Measurements from ENCODE around the gene SLC22A31. TPM values are rescaled to one million over a fixed set of nuclear protein-coding genes. Genes with fewer than 3 reads are reported as not detected.

The SLC22A31 gene
- total RNA-seq, 2 donors from 2014 or later = 0.75 TPM; not detected in 1

DNA sequence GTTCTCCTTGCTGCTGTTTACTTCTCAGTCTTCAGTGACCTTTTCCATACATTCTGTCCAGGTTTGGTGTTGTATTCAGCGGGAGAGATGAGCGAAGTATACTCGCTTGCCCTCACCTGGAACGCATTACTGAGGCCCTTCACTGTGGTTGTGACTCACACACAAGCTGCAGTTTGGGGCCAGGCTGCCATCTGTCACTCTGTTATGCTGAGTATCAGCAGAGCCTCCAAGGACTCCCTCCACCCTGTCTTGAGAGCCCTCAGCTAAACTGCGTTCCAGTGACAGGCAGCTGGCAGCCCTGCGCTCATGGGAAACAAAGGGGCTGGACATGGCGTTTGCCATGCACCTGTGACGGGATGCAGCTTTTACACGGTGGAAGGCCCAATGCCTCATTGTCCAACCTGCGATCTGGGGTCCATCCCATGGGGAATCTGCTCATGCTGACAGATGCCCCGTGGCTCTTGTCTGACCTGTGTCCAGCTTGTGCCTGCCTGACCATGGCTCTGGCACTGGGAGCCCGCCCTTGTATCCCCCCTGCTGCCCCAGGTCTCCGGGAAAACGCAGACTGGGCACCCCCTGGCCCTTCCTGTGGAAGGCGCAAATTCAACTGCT lies 10.7 kb upstream of the SLC22A31 start:
- no peak overlapping the region for H3K27ac ChIP-seq
- H3K9me3 ChIP-seq = no peaks in the 10 kb centered on the region
- no peak for DNase-seq (ENCODE audit: low spot score)
- H3K27me3 ChIP-seq = no peaks in the 10 kb centered on the region
- no peak overlapping the region for H3K4me3 ChIP-seq
- H3K36me3 ChIP-seq = no peaks in the 10 kb centered on the region
- TF ChIP-seq CTCF (IDR thresholded peaks at IDR 0.05) = no peak
- H3K4me1 ChIP-seq = peaks cover 0 to 3% of the 10 kb centered on the region in 2 donors

DNA sequence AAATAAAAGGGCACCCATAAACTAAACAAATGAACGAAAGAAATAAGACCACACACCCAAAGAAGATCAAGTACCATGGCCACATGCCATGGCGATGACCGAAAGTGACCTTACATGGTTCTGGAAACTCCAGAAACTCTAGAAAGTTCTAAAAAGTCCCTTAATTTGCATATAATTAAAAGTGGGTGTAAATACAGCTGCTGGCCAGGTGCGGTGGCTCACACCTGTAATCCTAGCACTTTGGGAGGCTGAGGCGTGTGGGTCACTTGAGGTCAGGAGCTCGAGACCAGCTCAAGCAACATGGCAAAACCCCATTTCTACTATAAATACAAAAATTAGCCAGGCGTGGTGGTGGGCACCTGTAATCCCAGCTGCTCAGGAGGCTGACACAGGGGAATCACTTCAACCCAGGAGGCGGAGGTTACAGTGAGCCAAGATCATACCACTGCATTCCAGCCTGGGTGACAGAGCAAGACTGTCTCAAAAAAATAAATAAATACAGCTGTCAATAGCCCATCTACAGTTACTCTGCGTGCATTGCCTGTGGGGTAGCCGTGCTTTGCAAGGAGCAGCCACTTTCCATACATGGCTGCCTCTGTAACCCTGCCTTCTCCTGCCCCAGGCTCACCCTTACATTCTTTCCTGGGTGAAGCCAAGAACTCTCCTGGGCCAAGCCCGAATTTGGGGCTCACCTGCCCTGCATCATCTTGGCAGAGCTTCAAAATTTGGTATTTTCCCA lies 10.0 kb upstream of the SLC22A31 start:
- H3K27me3 ChIP-seq = no peaks in the 10 kb centered on the region
- no peak for TF ChIP-seq CTCF (IDR thresholded peaks at IDR 0.05)
- no peak for DNase-seq (ENCODE audit: low spot score)
- H3K36me3 ChIP-seq = no peaks in the 10 kb centered on the region
- no peak overlapping the region for H3K27ac ChIP-seq
- H3K4me1 ChIP-seq = no peaks in the 10 kb centered on the region
- no peaks in the 10 kb centered on the region for H3K9me3 ChIP-seq
- no peak overlapping the region for H3K4me3 ChIP-seq

DNA sequence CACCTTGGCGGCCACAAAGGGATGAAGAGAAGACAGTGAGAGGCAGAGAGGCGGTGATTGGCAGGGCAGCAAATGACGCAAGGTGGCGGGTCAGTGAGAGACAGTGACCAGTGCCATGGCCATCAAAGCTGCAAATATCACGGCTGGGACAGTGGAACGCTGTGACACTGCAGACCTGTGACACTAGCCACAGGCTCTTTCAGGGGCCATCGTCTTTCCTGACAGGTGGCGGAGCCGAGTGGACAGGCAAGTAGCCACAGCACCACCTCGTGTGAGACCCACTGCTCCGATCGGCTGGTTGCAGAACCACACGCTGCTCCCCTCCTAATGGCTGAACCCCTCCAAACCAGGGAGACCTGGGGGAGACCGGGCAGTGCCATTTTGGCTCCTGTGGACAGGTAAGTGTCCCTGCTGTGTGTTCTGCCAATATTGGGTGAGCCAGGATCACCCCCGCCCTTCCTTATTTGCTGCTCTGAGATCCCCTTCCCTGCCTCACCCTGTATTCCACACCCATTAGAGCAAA lies 9.2 kb upstream of the SLC22A31 start:
- Histone ChIP-seq H3K4me1 (no peaks in the 10 kb centered on the region), H3K36me3 (no peaks in the 10 kb centered on the region), H3K4me3 (no peak overlapping the region), H3K27ac (no peak overlapping the region), H3K27me3 (no peaks in the 10 kb centered on the region), H3K9me3 (no peaks in the 10 kb centered on the region)
- no peak for TF ChIP-seq CTCF (IDR thresholded peaks at IDR 0.05)
- DNase-seq (ENCODE audit: low spot score) = no peak

DNA sequence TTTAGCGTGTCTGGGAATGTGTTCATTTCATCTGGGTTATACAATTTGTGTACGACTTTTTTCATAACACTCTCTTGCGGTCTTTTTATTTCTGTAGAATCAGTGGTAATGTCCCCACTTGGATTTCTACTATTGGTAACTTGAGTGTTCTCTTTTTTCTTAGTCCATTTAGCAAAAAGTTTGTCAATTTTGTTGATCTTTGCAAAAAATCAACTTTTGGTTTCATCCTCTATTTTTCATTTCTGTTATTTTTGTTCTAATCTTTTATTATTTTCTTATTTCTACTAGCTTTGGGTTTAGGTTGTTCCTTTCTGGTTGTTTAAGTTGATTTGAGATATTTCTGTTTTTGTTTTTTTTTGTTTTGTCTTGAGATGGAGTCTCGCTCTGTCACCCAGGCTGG lies 7.7 kb upstream of the SLC22A31 start:
- Histone ChIP-seq H3K27me3 (no peaks in the 10 kb centered on the region), H3K4me3 (no peak overlapping the region), H3K4me1 (no peaks in the 10 kb centered on the region), H3K27ac (no peak overlapping the region), H3K9me3 (no peaks in the 10 kb centered on the region), H3K36me3 (no peaks in the 10 kb centered on the region)
- no peak for TF ChIP-seq CTCF (IDR thresholded peaks at IDR 0.05)
- no peak for DNase-seq (ENCODE audit: low spot score)

DNA sequence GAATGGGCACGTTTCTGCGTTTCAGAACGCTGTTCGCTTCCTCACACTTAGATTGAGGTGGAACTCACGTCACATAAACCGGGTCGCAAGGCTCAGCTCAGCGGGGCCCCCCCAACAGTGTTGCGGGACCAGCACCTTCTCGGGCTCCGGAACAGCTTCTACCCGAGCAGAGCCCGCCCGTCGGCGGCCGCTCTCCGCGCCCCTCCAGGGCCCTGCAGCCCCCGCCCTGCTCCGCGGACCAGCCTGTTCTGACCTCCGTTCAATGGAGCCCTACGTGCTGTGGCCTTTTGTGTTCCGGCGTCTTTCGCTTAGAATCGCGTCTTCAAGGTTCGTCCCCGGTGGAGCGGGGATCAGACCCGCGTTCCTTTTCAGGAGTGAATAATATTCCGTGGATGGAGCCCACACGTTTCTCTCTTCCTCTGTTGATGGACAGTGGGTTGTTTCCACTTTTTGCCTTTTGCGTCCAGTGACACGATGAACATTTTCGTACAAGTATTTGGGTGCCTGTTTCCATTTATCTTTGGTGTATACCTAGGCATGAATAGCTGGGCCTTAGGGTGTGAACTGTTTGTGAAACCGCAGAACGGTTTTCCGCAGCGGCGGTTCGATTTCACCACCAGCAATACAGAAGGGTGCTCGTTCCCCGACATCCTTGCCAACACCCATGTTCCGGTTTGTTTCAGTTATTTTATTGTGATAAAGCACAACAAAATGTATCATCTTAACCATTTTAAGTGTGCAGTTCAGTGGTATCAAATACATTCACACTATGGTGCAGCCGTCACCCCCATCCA lies 2.3 kb upstream of the SLC22A31 start:
- Histone ChIP-seq H3K27ac (no peak overlapping the region), H3K4me1 (peaks cover 0 to 17% of the 10 kb centered on the region in 2 donors), H3K27me3 (peaks cover 4 to 20% of the 10 kb centered on the region in 2 donors), H3K4me3 (peak overlapping the region in 1 of 2 donors; percentile 45), H3K36me3 (no peaks in the 10 kb centered on the region), H3K9me3 (no peaks in the 10 kb centered on the region)
- DNase-seq (ENCODE audit: low spot score) = no peak
- TF ChIP-seq CTCF (IDR thresholded peaks at IDR 0.05) = no peak

All from right atrium auricular region (tissue), 2 donors.